Stimulated activated CD8-positive, alpha-beta memory T cell treated with anti-CD3 and anti-CD28 coated beads, Interleukin-12 subunit alpha, Interleukin-12 subunit beta, amount 100 ng/mL, for 1 hour (primary cell): ENCODE results near the gene ZNF593OS.
A peak's percentile ranks its signal among the peaks of the same experiment; 100 is the strongest.

Source experiments
- DNase-seq: peaks from one replicate; pipeline ENCODE4 v3.0.0-alpha.2; 2020; ENCODE audit warnings: low read depth

The ZNF593OS gene

GRCh38 chr1:26158908-26159742, 12.5 kb downstream of the ZNF593OS start, which contains the start of gene FAM110D:
TSS of gene FAM110D (plus strand) at chr1:26159079. CDS start at chr1:26161292, 2,213 bp downstream.
- no peak for DNase-seq

GRCh38 chr1:26158271-26158907, 13.2 kb downstream of the ZNF593OS start:
- DNase-seq = no peak

- DNase-seq = no peak
Measured at GRCh38 chr1:26156285-26157038, 15.2 kb downstream of the ZNF593OS start.

GRCh38 chr1:26155370-26156284, 16.0 kb downstream of the ZNF593OS start:
- DNase-seq = no peak

GRCh38 chr1:26154750-26155149, 16.9 kb downstream of the ZNF593OS start:
- DNase-seq = no peak

- DNase-seq = no peak
Measured at GRCh38 chr1:26153966-26154532, 17.6 kb downstream of the ZNF593OS start.

GRCh38 chr1:26148887-26149286, 22.7 kb downstream of the ZNF593OS start:
- no peak for DNase-seq

GRCh38 chr1:26145960-26146294, 25.7 kb downstream of the ZNF593OS start:
- no peak for DNase-seq

GRCh38 chr1:26145041-26145959, 26.3 kb downstream of the ZNF593OS start:
- DNase-seq = peak; percentile 56

GRCh38 chr1:26142159-26142558, 29.5 kb downstream of the ZNF593OS start:
- no peak for DNase-seq

- DNase-seq = no peak
Measured at GRCh38 chr1:26138974-26139558, 32.6 kb downstream of the ZNF593OS start.

- DNase-seq = no peak
Measured at GRCh38 chr1:26134466-26134865, 37.2 kb downstream of the ZNF593OS start.

GRCh38 chr1:26132834-26133167, 38.8 kb downstream of the ZNF593OS start:
- no peak for DNase-seq

GRCh38 chr1:26132128-26132833, 39.4 kb downstream of the ZNF593OS start:
- DNase-seq = no peak

- DNase-seq = no peak
Measured at GRCh38 chr1:26130695-26131094, 40.9 kb downstream of the ZNF593OS start.

- DNase-seq = no peak
Measured at GRCh38 chr1:26129778-26130177, 41.9 kb downstream of the ZNF593OS start.

- no peak for DNase-seq
Measured at GRCh38 chr1:26127235-26128163, 44.1 kb downstream of the ZNF593OS start.
